ENCODE results near the gene ADAMTSL2. TPM values are rescaled to one million over a fixed set of nuclear protein-coding genes. Genes with fewer than 3 reads are reported as not detected.
A peak's percentile ranks its signal among the peaks of the same experiment; 100 is the strongest.

The ADAMTSL2 gene
- total RNA-seq, 1 donor from 2014 or later, result 0.16 TPM

- Mint-ChIP-seq H3K9me3 (no peaks in the 10 kb centered on the region), H3K27me3 (ENCODE audit: low read depth) (no peaks in the 10 kb centered on the region), H3K4me1 (peaks cover 2% of the 10 kb centered on the region), H3K27ac (ENCODE audit: unreplicated experiment) (peak overlapping the region; percentile 84), H3K4me3 (no peak overlapping the region), H3K36me3 (ENCODE audit: low read depth) (no peaks in the 10 kb centered on the region)
- DNase-seq (ENCODE audit: low read depth, low spot score), result no peak
- TF ChIP-seq CTCF (conservative IDR thresholded peaks at IDR 0.05), result no peak
Observed at GRCh38 chr9:133514460-133515239, 19.9 kb upstream of the ADAMTSL2 start.

- H3K9me3 Mint-ChIP-seq, result no peaks in the 10 kb centered on the region
- no peaks in the 10 kb centered on the region for H3K27me3 Mint-ChIP-seq (ENCODE audit: low read depth)
- H3K36me3 Mint-ChIP-seq (ENCODE audit: low read depth), result no peaks in the 10 kb centered on the region
- H3K4me3 Mint-ChIP-seq, result no peak overlapping the region
- TF ChIP-seq CTCF (conservative IDR thresholded peaks at IDR 0.05), result no peak
- no peak overlapping the region for H3K27ac Mint-ChIP-seq (ENCODE audit: unreplicated experiment)
- no peak for DNase-seq (ENCODE audit: low read depth, low spot score)
- H3K4me1 Mint-ChIP-seq, result no peaks in the 10 kb centered on the region
Observed at GRCh38 chr9:133515240-133515610, 19.3 kb upstream of the ADAMTSL2 start.

- Mint-ChIP-seq H3K27me3 (ENCODE audit: low read depth) (no peaks in the 10 kb centered on the region), H3K4me1 (no peaks in the 10 kb centered on the region), H3K9me3 (no peaks in the 10 kb centered on the region), H3K4me3 (no peak overlapping the region), H3K27ac (ENCODE audit: unreplicated experiment) (no peak overlapping the region), H3K36me3 (ENCODE audit: low read depth) (no peaks in the 10 kb centered on the region)
- DNase-seq (ENCODE audit: low read depth, low spot score), result no peak
- no peak for TF ChIP-seq CTCF (conservative IDR thresholded peaks at IDR 0.05)
Observed at GRCh38 chr9:133515615-133516255, 18.8 kb upstream of the ADAMTSL2 start.

- H3K27me3 Mint-ChIP-seq (ENCODE audit: low read depth), result no peaks in the 10 kb centered on the region
- no peaks in the 10 kb centered on the region for H3K36me3 Mint-ChIP-seq (ENCODE audit: low read depth)
- TF ChIP-seq CTCF (conservative IDR thresholded peaks at IDR 0.05), result no peak
- H3K9me3 Mint-ChIP-seq, result no peaks in the 10 kb centered on the region
- no peaks in the 10 kb centered on the region for H3K4me1 Mint-ChIP-seq
- DNase-seq (ENCODE audit: low read depth, low spot score), result no peak
- H3K4me3 Mint-ChIP-seq, result no peak overlapping the region
- H3K27ac Mint-ChIP-seq (ENCODE audit: unreplicated experiment), result no peak overlapping the region
Observed at GRCh38 chr9:133516256-133516960, 18.1 kb upstream of the ADAMTSL2 start.

- H3K4me1 Mint-ChIP-seq, result no peaks in the 10 kb centered on the region
- H3K27ac Mint-ChIP-seq (ENCODE audit: unreplicated experiment), result no peak overlapping the region
- no peak for TF ChIP-seq CTCF (conservative IDR thresholded peaks at IDR 0.05)
Observed at GRCh38 chr9:133516961-133517350, 17.5 kb upstream of the ADAMTSL2 start.

More at GRCh38 chr9:133516961-133517350, 17.5 kb upstream of the ADAMTSL2 start:
- no peaks in the 10 kb centered on the region for H3K27me3 Mint-ChIP-seq (ENCODE audit: low read depth)
- no peak for DNase-seq (ENCODE audit: low read depth, low spot score)
- H3K9me3 Mint-ChIP-seq, result no peaks in the 10 kb centered on the region
- H3K36me3 Mint-ChIP-seq (ENCODE audit: low read depth), result no peaks in the 10 kb centered on the region
- no peak overlapping the region for H3K4me3 Mint-ChIP-seq
